Measurements from ENCODE around the gene PLCL1. TPM values are rescaled to one million over a fixed set of nuclear protein-coding genes. Genes with fewer than 3 reads are reported as not detected.
"Not testable (repeated sequence)": the region's sequence is repeated elsewhere in the genome, so short reads cannot be mapped to it uniquely, and the experiment has no call there.

PLCL1 gene
- polyA plus RNA-seq, 3 donors = 17.8 to 20.9 (median 19.4) TPM

- no peak for DNase-seq (ENCODE audit: low read depth in 3 of 3, low spot score in 2 of 3)
Observed at GRCh38 chr2:197805715-197806633, 1.6 kb downstream of the PLCL1 start.

- DNase-seq (ENCODE audit: low read depth in 3 of 3, low spot score in 2 of 3) = no peak
Observed at GRCh38 chr2:197809064-197809463, 4.7 kb downstream of the PLCL1 start.

GRCh38 chr2:197810016-197810415 lies 5.6 kb downstream of the PLCL1 start:
- no peak for DNase-seq (ENCODE audit: low read depth in 3 of 3, low spot score in 2 of 3)

GRCh38 chr2:197810491-197810890 lies 6.1 kb downstream of the PLCL1 start:
- DNase-seq (ENCODE audit: low read depth in 3 of 3, low spot score in 2 of 3) = no peak

GRCh38 chr2:197813093-197813787 lies 8.8 kb downstream of the PLCL1 start:
- no peak for DNase-seq (ENCODE audit: low read depth in 3 of 3, low spot score in 2 of 3)

GRCh38 chr2:197814526-197814925 lies 10.1 kb downstream of the PLCL1 start:
- DNase-seq (ENCODE audit: low read depth in 3 of 3, low spot score in 2 of 3) = no peak

- no peak for DNase-seq (ENCODE audit: low read depth in 3 of 3, low spot score in 2 of 3)
Observed at GRCh38 chr2:197821550-197822289, 17.3 kb downstream of the PLCL1 start.

GRCh38 chr2:197822333-197822732 lies 17.9 kb downstream of the PLCL1 start:
- no peak for DNase-seq (ENCODE audit: low read depth in 3 of 3, low spot score in 2 of 3)

GRCh38 chr2:197827618-197828017 lies 23.2 kb downstream of the PLCL1 start:
- DNase-seq (ENCODE audit: low read depth in 3 of 3, low spot score in 2 of 3) = no peak

- no peak for DNase-seq (ENCODE audit: low read depth in 3 of 3, low spot score in 2 of 3)
Observed at GRCh38 chr2:197828464-197829135, 24.2 kb downstream of the PLCL1 start.

- DNase-seq (ENCODE audit: low read depth in 3 of 3, low spot score in 2 of 3) = not testable (repeated sequence)
Observed at GRCh38 chr2:197834771-197835170, 30.4 kb downstream of the PLCL1 start.

- DNase-seq (ENCODE audit: low read depth in 3 of 3, low spot score in 2 of 3) = no peak
Observed at GRCh38 chr2:197835293-197835692, 30.9 kb downstream of the PLCL1 start.

- DNase-seq (ENCODE audit: low read depth in 3 of 3, low spot score in 2 of 3) = no peak
Observed at GRCh38 chr2:197838036-197838435, 33.6 kb downstream of the PLCL1 start.

- DNase-seq (ENCODE audit: low read depth in 3 of 3, low spot score in 2 of 3) = no peak
Observed at GRCh38 chr2:197838579-197838978, 34.2 kb downstream of the PLCL1 start.

- DNase-seq (ENCODE audit: low read depth in 3 of 3, low spot score in 2 of 3) = no peak
Observed at GRCh38 chr2:197839327-197839726, 34.9 kb downstream of the PLCL1 start.

- DNase-seq (ENCODE audit: low read depth in 3 of 3, low spot score in 2 of 3) = no peak
Observed at GRCh38 chr2:197839856-197840255, 35.5 kb downstream of the PLCL1 start.

- DNase-seq (ENCODE audit: low read depth in 3 of 3, low spot score in 2 of 3) = no peak
Observed at GRCh38 chr2:197846128-197846527, 41.7 kb downstream of the PLCL1 start.

- no peak for DNase-seq (ENCODE audit: low read depth in 3 of 3, low spot score in 2 of 3)
Observed at GRCh38 chr2:197846777-197847176, 42.4 kb downstream of the PLCL1 start.

GRCh38 chr2:197847651-197848401 lies 43.4 kb downstream of the PLCL1 start:
- DNase-seq (ENCODE audit: low read depth in 3 of 3, low spot score in 2 of 3) = no peak

- DNase-seq (ENCODE audit: low read depth in 3 of 3, low spot score in 2 of 3) = no peak
Observed at GRCh38 chr2:197848602-197849001, 44.2 kb downstream of the PLCL1 start.
